ENCODE results near the gene PARM1. TPM values are rescaled to one million over a fixed set of nuclear protein-coding genes. Genes with fewer than 3 reads are reported as not detected.
A peak's percentile ranks its signal among the peaks of the same experiment; 100 is the strongest.

The PARM1 gene
- total RNA-seq, 1 experiment from 2014 or later: 0.54 TPM

DNA sequence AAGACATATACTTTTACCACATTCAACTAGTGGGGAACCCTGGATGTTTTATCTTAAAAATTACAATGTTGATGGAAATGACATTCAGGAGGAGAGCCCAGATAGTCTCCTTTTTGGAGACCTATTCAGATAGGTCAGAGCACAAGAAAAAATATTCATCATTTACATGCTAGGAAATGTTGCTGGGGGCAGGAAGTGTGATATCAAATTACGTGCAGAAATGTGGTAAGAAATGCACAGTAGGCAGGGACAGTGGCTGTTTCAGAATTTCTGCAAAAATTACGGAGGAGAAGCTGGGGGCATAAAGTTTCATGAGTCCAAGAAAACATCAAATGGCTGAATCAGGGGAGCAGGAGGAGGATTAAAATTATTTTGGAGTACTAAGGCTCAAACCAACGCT, 8.2 kb downstream of the PARM1 start:
- DNase-seq (ENCODE audit: extremely low read depth, low read depth): no peak

DNA sequence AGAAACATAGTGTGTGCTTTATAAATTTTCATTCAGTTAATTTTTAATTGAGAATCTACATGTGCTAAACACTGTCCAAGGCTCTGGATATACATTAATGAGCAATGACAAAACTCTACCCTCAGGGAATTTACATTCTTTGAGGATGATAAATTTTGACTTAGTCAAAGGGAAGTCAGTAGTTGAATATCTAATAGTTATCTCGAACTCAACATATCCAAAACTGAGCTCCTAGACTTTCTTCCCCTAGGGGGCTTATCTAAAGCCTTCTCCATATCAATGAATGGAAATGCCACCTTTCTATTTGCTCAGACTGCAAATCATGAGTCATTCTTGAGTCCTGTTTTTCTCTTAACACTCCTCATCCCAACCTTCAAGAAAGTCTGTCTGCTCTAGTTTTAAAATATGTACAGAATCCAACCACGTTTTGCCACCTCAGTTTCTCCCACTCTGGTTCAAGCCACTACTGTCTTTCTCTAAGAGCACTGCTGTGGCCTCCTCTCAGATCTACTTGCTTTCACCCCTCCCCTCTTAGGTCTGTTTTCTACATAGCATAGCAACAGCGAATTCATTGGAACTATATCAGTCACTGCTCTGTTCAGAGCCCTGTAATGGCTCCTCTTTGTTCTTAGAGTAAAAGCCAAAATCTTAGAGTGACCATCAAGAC, 9.5 kb downstream of the PARM1 start:
- DNase-seq (ENCODE audit: extremely low read depth, low read depth): no peak

- DNase-seq (ENCODE audit: extremely low read depth, low read depth): no peak
Observed at GRCh38 chr4:74942918-74943253, 10.0 kb downstream of the PARM1 start.

DNA sequence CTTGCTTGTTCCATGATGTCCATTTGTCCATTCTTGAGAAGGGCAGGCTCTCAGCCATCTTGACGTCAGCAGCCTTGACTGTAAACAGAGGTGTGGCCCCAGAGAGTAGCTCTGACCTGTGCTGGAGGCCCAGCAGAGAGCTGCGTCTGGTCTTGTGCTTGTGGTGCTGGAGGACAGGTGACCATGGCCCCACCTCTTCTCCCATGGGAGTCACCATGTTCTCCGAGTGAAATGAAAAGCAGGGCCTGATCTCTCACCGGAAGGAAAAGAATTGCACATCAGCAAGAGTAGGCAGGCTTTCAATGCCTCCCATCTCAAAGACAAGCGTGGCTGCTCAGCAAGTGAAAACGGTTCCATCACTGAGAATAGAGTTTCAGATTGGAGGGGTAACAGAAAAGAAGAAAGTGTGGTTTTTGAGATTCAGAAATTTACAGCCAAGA, 11.5 kb downstream of the PARM1 start:
- peak; percentile 36 for DNase-seq (ENCODE audit: extremely low read depth, low read depth)

GRCh38 chr4:74946196-74946595, 13.3 kb downstream of the PARM1 start:
- DNase-seq (ENCODE audit: extremely low read depth, low read depth): no peak

DNA sequence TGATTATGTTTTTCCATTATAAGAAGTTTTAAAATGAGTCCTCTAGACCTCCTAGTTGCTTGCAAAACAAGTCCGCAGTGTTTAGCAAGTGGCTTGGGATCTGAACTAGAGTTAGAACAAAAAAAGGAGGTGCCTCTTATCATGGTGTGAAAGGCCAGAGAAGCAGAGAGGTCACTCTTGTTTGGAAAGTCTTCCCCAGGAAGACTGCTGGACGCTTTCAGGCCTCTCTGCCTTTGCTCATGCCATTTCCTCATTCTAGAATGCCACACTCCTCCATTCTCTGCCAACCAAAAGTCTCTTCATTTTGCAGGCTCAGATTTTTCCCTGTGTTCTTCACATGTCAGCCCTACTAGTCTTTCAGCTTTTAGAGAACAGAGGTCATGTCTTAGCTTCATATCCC, 14.9 kb downstream of the PARM1 start:
- no peak for DNase-seq (ENCODE audit: extremely low read depth, low read depth)

- DNase-seq (ENCODE audit: extremely low read depth, low read depth): no peak
Observed at GRCh38 chr4:74948236-74948635, 15.3 kb downstream of the PARM1 start.

- no peak for DNase-seq (ENCODE audit: extremely low read depth, low read depth)
Observed at GRCh38 chr4:74950200-74950599, 17.3 kb downstream of the PARM1 start.

DNA sequence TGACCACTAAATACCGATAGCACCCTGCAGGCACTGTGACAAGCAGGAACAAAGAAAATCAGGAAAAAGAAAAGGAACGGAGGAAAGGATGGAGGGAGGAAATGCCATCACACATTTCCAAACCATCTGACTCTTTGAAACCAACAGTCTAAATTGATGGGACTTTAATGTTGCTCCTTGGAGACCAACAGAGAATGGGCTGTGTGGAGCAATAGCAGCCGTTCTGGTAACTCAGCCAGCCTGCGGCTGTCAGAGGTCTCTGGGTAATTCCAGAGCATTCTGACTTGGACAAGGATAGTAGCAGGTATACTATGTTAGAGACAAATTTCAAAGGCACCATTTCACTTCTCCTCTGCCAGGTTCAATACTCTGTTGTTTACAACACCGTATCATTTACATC, 18.0 kb downstream of the PARM1 start:
- DNase-seq (ENCODE audit: extremely low read depth, low read depth): no peak

DNA sequence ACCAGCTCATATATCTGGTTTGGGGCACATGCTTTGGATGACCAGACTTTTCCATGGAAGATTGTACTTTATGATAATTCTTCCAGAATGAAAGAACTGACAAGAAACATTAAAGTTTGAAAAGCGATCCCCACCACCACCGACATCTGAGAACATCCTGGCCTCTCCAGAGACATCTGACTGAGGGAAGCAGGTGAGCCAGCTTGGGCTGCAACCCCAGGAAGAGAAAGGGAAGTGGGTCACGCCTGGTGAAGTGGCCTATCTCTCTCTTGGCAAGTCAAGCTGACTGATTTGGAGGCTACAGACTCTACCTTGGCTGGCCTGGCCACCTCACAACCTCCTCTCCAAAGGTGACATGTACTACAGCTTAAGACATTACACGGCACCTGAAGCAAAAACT, 20.7 kb downstream of the PARM1 start:
- no peak for DNase-seq (ENCODE audit: extremely low read depth, low read depth)

- no peak for DNase-seq (ENCODE audit: extremely low read depth, low read depth)
Observed at GRCh38 chr4:74958881-74959280, 26.0 kb downstream of the PARM1 start.

GRCh38 chr4:74961230-74961629, 28.3 kb downstream of the PARM1 start:
- no peak for DNase-seq (ENCODE audit: extremely low read depth, low read depth)

GRCh38 chr4:74962584-74962983, 29.7 kb downstream of the PARM1 start:
- no peak for DNase-seq (ENCODE audit: extremely low read depth, low read depth)

DNA sequence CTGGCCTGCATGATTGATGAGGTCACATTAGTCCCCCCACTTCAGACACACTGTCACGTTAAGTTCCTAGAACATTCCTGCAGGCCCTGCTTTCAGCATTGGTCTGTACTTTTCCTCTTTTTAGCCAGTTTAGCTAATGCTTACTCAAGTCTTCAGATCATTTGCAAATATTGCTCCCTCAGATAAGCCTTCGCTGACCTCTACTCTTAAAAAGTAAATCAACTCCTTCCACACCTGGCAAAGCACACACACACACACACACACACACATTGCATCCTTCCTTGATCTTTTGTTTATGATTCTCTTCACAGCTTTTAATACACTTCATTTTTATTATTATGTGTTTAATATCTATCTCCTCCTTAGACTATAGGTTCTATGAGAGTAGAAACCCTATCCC, 31.4 kb downstream of the PARM1 start:
- DNase-seq (ENCODE audit: extremely low read depth, low read depth): no peak

DNA sequence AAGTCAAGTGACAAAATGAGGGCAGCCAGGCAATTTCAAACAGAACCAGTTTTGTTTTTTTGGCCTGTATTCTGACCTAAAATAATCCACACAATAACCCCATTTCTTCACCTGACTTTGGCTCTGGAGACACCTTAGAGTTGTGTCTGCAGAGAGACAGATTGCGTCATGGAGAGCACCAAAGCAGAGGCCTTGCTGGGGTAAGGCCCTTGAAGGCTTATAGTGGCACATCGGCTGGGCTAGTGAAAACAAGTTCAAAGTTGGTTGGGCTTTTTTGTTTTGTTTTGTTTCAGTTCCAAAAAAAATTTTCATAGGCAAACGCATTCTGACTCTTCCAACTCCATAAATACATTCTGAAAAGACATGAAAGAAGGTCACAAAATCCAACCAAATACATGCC, 34.4 kb downstream of the PARM1 start:
- no peak for DNase-seq (ENCODE audit: extremely low read depth, low read depth)

DNA sequence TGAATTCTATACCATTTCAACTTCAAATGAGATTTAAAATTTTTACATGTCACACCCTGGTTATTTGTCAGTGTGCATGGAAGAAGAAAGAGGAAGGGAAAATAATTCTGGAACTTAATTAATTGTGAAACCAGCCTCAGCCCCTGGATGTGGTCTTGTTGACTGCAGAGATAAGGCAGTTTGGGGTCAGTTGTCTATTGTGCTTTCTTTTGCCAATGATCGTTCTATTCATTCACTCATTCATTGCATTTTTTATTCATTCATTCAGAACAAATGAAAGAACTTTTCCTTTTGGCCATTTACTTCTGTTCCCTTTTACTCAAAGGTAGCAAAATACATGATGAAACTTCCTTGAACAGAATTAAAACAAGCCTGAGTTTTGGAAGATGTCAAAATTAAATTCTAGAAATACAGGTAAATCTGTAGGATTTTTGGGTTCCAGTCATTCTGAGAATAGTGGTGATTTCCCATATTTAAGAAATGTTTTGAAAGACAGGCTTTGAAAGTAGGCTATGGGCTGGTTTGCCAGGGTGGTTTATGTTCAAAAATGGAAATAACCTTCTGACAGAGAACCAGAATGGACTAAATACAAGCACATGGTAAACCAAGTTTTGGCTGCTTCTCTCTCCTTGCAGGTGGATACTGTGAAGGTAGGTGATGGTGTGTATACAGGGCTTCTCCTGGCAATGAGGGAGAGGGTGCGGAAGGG, 35.7 kb downstream of the PARM1 start:
- no peak for DNase-seq (ENCODE audit: extremely low read depth, low read depth)

GRCh38 chr4:74969507-74970474, 36.9 kb downstream of the PARM1 start:
- DNase-seq (ENCODE audit: extremely low read depth, low read depth): no peak

GRCh38 chr4:74970577-74970976, 37.7 kb downstream of the PARM1 start:
- DNase-seq (ENCODE audit: extremely low read depth, low read depth): no peak

DNA sequence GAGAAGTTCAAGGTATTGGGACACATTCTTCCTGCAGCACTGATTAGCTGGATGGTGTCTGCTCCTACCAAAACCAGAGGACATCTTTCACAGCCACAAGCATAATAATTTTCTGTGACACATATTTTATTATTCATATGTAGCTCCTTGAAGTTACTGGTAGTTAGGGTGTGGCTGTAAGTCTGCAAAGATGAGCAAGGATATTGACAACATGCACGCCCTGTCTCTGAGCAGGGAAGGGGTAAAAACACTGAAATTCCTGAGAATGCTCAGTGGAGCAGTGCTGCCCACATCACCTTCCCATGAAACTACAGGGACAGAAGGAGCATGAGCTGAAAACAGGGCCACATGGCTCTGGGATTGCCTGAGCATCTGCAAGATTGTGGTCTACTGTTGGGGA, 38.9 kb downstream of the PARM1 start:
- DNase-seq (ENCODE audit: extremely low read depth, low read depth): no peak

- no peak for DNase-seq (ENCODE audit: extremely low read depth, low read depth)
Observed at GRCh38 chr4:74975082-74975481, 42.2 kb downstream of the PARM1 start.

All from NCI-H460 (cell line).